SHP77 (cell line): ENCODE measurements around the gene TRABD2A.
"Not testable (repeated sequence)": the region's sequence is repeated elsewhere in the genome, so short reads cannot be mapped to it uniquely, and the experiment has no call there.

ENCODE experiments used
- DNase-seq, 2 experiments: peaks; one replicate each; lab custom pipeline; 2025; lab: John Stamatoyannopoulos, UW

The TRABD2A gene, protein sequence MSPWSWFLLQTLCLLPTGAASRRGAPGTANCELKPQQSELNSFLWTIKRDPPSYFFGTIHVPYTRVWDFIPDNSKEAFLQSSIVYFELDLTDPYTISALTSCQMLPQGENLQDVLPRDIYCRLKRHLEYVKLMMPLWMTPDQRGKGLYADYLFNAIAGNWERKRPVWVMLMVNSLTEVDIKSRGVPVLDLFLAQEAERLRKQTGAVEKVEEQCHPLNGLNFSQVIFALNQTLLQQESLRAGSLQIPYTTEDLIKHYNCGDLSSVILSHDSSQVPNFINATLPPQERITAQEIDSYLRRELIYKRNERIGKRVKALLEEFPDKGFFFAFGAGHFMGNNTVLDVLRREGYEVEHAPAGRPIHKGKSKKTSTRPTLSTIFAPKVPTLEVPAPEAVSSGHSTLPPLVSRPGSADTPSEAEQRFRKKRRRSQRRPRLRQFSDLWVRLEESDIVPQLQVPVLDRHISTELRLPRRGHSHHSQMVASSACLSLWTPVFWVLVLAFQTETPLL

DNA sequence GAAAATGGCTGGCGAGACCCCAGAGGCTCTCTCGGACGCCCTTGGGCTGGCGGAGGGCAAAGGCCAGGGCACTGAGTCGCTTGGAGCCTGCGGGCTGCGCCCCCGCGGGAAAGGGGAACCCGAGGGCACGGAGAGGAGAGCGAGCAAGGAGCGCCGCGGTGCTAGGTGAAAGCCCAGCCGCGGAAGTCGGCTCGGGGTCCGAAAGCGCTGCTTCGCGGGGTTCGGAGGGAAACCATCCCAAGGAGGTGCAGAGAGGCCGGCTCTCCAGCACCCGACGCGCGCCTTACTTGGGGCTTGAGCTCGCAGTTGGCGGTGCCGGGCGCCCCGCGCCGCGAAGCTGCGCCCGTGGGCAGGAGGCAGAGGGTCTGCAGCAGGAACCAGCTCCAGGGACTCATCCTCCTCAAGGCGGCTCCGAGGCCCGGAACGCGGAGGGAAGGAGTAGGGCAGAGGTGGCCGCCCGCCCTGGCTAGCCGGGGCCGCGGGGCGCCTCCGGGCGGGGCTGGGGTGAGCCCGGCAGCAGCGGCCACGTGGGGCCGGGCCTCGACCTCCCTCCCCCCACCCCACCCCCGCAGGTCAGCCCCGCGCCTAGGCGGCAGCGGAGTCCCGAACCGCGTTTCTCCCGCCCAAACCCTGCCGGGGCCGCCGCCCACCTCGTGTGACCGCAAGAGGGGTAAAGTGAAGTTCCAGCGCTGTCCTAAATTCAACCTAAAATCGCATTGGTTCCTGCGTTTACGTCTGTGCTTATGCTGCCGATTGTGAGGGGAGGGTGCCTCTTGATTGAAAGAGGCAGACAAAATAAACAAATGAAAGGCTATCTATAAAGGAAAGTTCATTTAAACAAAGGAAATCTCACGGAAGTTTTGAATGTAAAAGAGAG is at the start of gene TRABD2A:
TRABD2A (minus strand) TSS at position 440 of the 877 bp plus-strand sequence; CDS start at position 395, 45 bp downstream.
- DNase-seq, result no peak

DNA sequence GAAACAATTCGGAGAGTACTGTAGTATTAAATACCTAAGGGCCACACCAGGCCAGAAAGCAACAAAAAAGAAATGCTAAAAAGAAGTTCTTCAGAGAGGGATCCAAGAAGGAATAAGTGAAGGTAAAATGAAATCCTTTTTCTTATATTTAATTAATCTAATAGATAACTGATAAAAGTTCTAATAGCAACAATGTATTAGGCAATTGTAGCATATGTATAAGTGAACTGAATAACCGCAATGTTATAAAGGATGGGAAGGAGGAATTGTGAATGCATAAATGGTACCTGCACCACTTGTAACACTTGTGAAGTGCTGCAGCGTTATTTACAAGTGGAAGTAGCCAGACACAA is 46.4 kb upstream of the TRABD2A start:
- no peak for DNase-seq

DNA sequence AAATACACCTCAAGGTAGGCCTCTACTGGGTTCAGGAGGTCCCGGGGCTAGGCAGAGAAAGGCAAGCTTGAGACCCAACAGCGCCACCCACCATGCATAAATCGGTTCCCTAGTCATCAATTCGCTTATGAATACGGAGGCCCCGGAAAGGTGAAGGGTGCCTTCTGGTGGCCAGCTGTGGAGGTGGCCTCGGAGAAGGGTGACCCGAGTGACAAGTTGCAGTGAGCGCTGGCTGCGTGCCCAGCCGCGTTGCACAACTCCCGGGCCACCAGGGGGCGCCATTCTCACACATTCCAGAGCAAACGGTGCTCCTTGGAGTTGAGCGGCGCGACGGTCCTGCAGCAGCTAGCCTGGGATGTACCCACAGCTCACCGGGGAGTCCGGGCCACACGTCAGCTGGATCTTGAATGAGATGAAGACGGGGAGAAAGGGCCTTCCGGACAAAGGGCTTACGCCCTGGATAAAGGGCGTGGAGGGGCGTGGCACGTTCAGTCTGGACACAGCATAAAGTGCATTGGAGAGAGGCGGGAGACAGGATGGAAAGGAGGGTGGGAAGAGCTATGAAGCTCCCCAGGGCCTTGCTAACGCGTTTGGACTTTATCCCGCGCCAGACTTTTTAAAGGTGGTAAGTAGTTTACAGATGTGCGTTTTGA is 45.0 kb upstream of the TRABD2A start:
- DNase-seq, result peak; percentile 90 to 96

DNA sequence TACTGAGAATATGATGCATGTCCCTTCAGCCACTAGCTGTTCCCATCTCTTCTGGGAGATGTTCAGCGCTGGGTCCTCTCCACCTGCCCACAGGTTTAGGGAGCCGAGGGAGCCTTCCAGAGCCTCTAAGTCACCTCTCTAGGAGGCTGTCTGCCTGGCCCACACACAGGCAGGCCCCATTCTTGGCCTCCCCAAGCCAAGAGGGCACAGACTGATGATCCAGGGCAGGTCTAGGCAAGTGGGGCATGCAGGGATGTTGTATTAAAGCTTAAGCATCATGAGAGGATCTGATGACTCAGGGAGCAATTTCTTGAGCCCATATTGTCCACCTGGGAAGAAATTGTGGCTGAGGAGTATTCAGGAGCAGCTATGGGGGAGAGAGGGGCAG is 44.4 kb upstream of the TRABD2A start:
- no peak for DNase-seq

DNA sequence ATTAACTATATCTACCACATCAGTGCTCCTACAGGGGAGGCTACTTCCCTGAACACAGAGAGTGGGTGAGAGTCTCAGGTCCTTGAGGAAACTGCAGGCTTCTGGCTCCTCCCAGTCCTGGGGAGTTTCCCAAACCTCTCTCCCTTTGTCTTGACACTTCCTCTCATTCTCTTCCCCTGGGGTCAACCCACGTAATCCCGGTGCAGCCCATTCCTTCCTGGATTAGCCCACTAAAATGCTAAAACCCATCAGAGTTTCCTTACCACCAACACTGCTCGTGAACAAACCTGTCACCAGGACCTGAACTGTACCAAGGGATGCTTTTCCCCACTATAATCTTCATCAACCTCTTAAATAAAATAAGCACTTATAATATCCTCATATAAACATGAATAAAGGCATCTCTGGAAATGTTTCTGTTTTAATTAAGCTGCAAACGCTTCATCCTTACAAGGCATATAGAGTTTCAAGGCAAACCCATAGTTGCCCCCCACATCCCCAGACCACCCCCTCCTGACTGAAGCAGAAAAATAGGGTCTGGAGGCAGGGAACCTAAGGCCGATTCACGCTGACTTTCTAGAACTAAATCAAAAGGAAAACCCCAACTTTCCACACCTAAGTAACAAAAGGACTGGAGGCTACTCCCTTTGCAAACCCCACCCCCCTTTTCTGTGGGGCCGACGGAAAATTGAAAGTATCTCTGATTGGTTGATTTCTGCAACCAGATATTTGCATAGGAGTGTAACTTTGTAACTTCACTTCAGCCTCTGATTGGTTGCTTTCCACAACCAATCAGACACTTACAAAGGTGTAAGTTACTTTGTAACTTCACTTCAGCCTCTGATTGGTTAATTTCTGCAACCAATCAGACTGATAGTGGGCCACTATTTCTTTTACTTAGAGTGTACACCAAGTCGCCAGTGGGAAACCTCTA is 43.6 kb upstream of the TRABD2A start:
- no peak for DNase-seq

DNA sequence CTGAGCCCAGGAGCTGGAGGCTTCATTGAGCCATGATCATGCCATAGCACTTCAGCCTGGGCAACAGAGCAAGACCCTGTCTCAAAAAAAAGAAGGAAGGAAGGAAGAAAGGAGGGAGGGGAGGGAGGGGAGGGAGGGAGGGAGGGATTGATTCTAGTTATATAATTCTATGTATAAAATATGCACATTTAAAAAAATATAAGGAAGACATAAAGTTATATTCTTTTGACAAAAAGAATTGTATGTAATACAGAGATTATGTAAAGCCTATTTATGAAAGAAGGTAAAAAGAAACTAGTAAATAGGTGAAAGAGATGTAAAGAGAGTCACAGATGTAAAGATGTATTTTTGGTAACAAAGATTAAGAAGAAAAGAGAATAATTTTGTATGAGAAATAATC is 42.1 kb upstream of the TRABD2A start:
- no peak for DNase-seq

DNA sequence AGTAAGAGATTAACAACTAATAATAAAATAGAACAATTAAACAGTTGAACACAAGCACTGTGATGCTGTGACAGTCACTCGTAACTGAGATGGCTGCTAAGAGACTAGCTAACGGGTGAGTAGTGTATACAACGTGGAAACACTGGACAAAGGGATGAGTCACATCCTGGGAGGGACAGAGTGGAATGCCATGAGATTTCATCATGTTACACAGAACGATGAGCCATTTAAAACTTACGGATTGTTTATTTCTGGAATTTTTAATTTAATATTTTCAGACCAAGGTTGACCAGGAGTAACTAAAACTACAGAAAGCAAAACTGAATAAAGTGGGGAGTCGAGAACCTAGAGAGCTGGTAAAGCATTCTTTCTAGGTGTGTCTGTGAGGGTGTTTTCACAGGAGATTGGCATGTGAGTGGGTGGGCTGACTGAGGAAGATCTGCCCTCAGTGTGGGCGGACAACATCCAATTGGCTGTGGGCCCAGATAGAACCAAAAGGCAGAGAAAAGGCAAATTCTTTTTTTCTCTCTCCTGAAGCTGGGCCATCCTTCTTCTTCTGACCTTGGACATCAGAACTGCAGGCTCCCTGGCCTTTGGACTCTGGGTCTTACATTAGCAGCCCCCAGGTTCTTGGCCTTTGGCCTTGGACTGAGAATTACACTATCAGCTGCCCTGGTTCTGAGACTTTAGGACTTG is 39.1 kb upstream of the TRABD2A start:
- DNase-seq, result peak; percentile 34 to 40

DNA sequence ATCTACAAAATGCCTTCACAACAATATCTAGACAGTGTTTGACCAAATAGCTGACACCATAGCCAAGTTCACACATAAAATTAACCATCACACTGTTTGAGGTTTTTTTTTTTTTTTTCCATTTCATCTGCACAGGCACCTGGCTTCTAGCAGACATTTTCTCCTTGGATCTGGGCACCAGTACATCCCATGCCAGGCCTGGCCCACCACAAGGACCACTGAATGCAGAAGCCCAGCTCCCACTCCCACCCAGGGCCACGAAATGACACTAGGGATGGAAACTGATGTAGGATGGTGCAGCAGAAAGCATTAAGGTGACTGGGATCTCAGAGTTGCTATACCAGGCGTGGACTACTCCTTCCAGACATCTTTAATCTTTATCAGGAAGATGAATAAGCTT is 37.5 kb upstream of the TRABD2A start:
- no peak for DNase-seq

DNA sequence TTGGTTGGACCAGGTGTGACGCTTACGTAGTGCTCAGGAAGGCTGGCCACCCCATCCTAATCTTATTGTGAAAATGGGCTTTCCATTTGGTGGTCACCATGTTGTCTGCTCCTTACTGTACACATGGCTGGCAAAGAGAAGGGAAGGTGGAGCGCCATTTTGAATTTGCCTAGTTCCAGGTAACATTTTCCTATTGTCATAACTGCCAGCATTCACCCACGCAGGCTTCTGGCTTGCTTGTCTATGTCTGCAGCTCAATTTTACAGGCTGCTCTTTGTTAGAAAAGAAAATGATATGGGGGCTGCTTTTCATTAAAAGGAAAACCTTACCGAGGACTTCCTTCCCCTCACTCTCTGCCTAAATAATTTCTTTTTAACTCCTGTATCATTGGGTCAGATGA is 36.9 kb upstream of the TRABD2A start:
- DNase-seq, result not testable (repeated sequence)

DNA sequence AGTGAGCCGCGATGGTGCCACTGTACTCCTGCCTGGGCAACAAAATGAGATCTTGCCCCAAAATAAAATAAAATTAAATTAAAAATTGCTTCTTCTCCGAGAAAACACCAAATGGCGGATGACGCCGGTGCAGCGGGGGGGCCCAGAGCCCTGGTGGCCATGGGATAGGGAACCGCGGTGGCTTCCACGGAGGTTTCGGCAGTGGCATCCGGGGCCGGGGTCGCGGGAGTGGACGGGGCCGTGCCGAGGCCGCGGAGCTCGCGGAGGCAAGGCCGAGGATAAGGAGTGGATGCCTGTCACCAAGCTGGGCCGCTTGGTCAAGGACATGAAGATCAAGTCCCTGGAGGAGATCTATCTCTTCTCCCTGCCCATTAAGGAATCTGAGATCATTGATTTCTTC is 34.8 kb upstream of the TRABD2A start:
- DNase-seq, result not testable (repeated sequence)

DNA sequence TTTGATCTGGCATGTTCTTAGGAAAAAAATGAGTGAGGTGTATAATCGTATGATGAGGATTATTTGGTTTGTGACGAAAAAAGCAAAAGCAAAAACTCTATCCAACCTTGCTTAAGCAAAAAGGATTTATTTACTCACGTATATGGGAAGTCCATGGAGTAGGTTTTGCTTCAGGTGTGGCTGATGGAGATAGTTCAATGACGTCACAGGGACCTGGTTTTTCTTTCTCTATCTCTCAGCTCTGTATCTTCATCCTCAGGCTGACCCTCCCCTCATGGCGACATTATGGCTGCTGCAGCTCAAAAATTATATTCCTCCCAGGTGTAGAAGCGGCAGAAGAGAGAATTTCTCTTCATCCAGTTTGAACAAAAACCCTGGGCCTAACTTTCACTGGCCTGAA is 33.5 kb upstream of the TRABD2A start:
- DNase-seq, result no peak

DNA sequence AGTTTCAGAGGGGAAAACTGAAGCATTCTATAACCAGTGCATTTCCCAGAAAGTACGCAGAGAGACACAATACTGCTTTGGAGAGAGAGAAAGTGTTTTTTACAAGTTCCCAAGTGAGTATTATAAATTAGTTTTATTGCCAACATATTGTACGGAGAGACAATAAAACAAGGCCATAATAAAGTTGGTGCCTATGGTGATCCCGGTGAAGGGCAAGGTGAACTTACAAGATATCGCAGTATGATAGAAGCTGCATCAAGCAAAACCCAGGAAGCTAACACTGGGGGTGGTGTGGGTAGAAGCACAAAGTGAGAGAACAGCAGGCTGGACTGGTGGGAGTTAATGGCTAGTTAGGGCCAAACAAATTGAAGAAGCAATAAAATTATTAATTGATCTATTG is 32.1 kb upstream of the TRABD2A start:
- no peak for DNase-seq

DNA sequence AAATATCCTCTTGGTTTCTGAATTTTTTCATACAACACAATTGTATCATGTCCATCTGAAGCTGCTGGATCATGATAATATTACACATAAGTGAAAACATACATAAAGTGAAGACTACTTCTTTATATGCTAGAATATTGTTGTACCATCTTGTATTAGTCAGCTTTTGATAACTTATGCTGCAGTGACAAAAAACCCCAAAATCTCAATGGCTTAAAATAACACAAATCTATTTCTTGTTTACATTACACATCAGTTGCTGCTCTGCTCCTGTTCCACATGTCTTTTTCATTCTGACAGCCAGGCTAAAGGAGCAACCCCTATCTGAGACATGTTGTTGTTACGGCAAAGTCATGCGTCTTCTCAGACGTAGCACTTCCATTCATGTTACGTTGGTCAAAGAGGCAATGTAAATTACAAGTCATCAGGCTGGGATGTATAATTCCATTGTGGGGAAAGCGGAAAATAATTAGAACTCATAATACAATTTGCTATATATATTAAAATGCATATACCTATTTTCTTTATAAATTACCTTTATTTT is 30.3 kb upstream of the TRABD2A start:
- DNase-seq, result no peak

DNA sequence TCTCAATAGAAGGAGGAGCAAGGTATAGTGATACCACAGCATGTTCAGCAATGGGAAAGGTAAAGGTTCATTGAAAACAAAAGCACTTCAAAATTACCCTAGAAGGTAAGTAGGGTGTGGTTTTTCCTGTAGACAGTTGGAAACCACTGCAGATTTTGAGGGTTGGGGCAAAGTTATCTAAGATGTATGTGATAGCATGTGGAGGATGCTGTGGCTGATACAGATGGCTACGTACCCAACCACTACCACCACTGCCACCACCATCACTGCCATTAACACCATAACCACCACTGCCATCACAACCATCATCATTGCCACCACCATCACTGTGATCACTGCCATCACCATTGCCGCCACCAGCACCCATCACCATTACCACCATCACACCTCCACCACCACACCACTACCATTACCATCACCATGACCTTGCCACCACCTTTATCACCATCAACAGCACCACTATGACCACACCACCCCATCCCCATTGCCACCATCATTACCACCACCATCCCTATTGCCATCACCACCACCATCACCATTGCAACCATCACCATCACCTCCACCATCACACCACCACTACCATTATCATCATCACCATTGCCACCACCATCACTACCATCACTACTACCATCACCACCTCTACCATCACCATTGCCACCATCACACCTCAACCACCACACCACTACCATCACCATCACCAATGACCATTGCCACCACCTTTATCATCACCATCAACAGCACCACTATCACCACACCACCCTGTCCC is 28.2 kb upstream of the TRABD2A start:
- DNase-seq, result no peak

DNA sequence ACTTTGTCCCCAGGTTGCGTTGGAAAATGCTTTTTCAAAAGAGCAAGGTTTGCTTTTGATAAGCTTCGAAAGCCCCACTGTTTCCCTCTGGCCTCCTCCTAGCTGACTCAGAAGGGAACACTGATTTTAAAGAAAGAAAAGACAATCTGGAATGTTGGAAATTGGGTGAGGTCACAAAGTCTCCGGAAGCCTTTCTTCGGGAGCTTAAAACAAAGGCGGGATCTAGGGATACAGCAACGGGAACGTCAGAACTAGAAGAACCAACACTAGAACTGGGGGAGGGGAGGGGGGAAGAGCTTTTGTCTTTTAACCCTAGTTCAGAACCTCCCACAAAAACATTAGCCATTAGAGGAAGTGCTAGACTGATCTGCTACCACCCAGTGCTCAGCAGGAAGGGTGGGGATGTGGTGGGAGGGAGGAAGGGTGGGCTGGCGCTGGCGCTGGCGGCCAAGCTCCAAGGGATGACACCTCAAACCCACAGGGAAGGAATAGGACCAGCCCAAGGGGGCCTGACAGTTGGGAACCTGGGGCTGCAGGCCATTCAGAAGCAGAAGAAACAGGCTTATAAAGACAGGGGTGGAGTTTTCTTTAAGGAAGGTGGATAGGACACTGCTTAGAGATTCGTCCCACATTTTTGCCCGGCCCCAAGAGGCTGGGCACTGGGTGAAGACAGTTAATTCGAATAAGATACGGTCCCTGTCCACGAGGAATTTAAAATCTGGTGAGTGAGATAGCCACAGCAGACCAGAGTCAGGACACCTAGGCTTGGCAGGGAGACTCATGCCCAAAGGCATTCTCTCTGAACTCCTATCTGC is 26.2 kb upstream of the TRABD2A start:
- no peak for DNase-seq

DNA sequence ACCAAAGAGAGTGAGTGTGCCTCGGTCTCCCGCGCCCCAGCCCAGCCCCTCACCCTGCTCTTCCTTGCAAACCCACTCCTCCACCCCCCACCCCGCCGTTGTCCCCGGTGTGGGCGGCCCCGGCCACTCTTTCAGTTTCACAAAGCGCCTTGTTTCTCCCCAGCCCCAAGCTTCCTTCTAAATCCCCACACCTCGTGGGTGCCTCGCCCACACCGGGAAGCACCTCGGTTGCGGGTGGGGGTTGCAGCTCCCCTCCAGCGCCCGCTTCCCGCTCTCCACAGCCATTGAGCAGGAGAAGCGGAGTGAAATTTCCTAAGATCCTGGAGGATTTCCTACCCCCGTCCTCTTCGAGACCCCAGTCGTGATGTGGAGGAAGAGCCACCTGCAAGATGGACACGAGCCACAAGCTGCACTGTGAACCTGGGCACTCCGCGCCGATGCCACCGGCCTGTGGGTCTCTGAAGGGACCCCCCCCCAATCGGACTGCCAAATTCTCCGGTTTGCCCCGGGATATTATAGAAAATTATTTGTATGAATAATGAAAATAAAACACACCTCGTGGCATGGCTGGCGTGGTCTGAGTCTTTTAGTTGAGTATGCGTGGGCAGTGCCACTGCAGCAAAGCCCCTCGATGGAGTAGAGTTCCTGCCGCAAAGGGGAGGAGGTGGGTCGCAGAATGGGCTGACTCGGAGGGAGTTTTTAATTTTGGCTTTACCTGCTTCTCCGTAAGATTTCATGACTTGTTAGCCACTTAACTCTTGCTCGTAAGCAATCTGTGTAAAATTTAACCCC is 25.4 kb upstream of the TRABD2A start:
- DNase-seq, result no peak

DNA sequence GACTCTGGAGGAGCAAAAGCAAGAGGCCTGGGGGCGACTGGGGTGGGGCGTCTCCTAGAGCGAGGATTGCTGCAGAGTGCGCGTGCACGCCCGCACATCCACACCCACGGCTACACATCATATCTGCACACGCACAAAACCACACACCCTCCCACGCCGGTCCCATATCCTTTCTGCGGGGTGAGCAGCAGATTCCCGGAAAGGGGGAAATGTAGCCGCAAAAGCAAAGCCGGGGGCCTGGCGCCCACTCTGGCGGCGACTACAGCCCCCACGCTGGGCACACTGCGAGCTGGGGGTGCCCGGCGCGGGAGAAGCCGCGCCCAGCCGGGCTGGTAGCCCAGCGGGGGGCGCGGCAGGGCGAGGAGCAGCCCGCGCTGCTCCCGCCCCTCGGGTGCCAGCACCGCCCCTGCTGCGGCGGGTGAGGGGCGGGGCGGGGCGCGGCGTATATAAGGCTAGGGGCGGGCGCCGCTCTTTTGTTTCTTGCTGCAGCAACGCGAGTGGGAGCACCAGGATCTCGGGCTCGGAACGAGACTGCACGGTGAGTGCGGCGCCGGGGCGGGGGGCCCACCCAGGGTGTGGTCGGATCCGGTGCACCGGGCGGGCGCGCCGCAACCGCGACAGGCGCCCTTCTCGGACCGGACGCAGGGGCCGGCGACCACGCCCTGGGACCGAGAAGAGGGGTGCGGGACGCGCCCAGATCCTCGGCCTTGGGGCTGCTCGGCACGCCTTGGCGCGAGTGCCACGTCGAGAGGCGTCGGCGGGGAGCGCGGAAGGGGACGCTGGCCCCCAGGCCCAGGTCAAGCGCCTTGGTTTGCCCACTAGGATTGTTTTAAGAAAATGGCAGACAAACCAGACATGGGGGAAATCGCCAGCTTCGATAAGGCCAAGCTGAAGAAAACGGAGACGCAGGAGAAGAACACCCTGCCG is 24.6 kb upstream of the TRABD2A start, which contains the start of gene TMSB10:
TMSB10 (plus strand) TSS at position 476 of the 927 bp plus-strand sequence.
- peak; percentile 47 to 77 for DNase-seq
